GM10248 (cell line): ENCODE data around the gene SGCD.

ENCODE experiments used
- CTCF ChIA-PET: fragments of 300-600 bp; sonication (Branson Sonifier 250); formaldehyde crosslinking; extraction: SDS; loops from one replicate; lab custom pipeline; 2021; ENCODE audit warnings: antibody characterized with exemption; lab: Yijun Ruan, JAX
- POLR2A ChIA-PET: fragments of 350-650 bp; sonication (Branson Sonifier 250); formaldehyde crosslinking; extraction: SDS; loops from one replicate; lab custom pipeline; 2020; ENCODE audit warnings: antibody characterized with exemption; lab: Yijun Ruan, JAX
- DNase-seq: peaks from one replicate; pipeline ENCODE4 v3.0.0; 2012; ENCODE audit errors: extremely low spot score
- TF ChIP-seq, protein P1 (sequence below): IDR thresholded peaks from 2 replicates; pipeline ENCODE4 v1.5.1; 2012; ENCODE audit warnings: mild to moderate bottlenecking, low read depth; ENCODE audit errors: extremely low read depth, missing control alignments, control extremely low read depth

Gene SGCD

GRCh38 chr5:156354571-156354970 is 27.6 kb downstream of the SGCD start:
- DNase-seq = no peak
- TF ChIP-seq, protein P1, sequence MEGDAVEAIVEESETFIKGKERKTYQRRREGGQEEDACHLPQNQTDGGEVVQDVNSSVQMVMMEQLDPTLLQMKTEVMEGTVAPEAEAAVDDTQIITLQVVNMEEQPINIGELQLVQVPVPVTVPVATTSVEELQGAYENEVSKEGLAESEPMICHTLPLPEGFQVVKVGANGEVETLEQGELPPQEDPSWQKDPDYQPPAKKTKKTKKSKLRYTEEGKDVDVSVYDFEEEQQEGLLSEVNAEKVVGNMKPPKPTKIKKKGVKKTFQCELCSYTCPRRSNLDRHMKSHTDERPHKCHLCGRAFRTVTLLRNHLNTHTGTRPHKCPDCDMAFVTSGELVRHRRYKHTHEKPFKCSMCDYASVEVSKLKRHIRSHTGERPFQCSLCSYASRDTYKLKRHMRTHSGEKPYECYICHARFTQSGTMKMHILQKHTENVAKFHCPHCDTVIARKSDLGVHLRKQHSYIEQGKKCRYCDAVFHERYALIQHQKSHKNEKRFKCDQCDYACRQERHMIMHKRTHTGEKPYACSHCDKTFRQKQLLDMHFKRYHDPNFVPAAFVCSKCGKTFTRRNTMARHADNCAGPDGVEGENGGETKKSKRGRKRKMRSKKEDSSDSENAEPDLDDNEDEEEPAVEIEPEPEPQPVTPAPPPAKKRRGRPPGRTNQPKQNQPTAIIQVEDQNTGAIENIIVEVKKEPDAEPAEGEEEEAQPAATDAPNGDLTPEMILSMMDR = no peak
- ChIA-PET CTCF (interaction anchor here (2.1 kb wide), 1 partner anchor 17 kb away, joined by 6 read pairs; no protein-coding TSS in a partner anchor), POLR2A (no interaction called here)

DNA sequence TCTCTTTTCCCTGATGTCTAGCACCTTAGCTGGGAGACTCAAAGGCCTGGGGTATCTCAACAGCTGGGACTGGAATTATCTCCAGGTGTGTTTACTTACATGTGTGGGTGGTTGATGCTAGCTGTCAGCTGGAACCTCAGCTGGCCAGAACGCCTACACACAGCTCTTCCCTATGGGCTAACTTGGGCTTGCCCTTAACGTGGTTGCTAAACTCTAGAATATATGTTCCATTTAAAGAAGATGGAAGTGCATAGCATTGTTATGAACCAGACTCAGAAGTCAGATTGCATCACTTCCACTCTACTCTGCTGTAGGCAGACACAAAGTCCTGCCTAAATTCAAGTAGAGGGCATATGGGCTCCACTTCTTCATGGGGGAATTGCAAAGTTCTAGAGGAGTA is 29.3 kb downstream of the SGCD start:
- DNase-seq = no peak

DNA sequence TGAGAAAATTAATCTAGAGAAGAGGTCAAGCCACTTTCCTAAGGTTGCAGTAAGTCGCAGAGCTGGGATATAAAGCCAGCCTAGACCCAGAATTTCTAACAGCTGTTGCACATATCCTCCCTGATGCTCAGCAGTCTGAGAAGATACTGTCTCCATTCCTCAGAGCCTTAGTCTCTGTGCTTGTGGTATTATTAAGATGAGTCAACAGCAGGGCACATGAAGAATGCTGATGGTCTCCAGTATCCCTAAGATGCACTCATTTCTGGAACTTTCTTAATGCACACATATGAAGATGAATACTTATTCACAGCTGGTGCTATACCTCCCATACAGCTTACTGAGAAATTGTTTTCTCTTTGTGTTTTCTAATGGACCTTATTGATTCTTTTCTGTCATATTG is 32.5 kb downstream of the SGCD start:
- CTCF ChIA-PET = no interaction called here
- POLR2A ChIA-PET = no interaction called here
- no peak for DNase-seq

More for the DNA sequence above, 29.3 kb downstream of the SGCD start:
- TF ChIP-seq, protein P1 = no peak
- CTCF ChIA-PET = interaction anchor here (0.7 to 2.2 kb wide), 5 partner anchors 9 to 123 kb away, joined by 3 to 8 read pairs (median 3); no protein-coding TSS in a partner anchor
- POLR2A ChIA-PET = no interaction called here

DNA sequence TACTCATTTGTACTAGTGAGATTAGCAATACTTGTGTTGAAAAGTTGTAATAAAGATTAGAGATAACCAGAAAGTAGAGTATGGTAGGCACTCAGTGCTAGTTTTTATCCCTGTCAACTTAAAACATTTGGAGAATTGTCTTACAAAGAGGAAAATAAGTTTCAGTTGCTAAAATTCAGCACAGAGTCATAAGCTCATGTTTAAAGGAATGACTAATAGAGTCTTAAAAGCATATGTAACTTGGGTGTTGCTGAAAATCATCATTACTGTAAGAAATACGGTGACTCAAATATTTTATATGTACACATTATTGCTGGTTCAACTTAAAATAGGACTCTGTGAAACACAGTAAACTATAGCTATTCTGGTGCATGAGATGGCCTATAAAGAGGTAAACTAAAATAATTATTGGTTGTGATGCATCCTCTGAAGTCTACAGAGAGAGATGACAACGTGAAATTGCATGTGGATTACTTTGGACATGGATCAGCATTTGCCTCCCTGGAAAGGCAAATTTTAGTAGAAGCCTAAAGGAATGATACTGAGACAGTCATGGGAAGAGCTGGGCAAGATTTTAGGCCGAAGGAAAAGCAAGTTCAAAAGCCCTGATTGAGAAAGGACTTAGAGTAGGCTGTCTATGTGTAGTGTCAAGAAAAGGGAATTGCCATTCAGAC is 34.6 kb downstream of the SGCD start:
- ChIA-PET POLR2A (no interaction called here), CTCF (interaction anchor here (1.3 kb wide), 2 partner anchors 9 to 35 kb away, joined by 3 to 4 read pairs; no protein-coding TSS in a partner anchor)
- DNase-seq = no peak
- TF ChIP-seq, protein P1 = no peak

More for the DNA sequence above, 32.5 kb downstream of the SGCD start:
- TF ChIP-seq, protein P1 = no peak

DNA sequence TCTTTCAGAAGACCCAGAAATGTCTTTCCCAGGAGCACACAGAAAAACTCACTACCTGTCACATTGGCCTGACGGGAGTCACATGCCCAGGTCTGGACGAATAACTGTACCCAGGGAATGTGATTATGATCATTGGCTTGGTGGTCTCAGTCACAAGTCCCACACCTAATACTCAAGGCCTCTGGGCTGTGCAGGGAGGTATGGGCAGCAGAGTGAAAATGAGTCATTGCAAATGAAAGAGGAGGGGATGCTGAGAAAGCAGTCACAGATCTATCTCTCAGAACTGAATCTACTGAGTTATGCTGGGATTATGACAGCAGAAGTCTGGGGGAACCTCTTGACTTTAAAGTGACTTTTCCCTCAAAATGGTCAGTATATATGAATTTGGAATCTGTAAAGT is 36.9 kb downstream of the SGCD start:
- DNase-seq = no peak
- POLR2A ChIA-PET = no interaction called here
- CTCF ChIA-PET = no interaction called here
- TF ChIP-seq, protein P1 = no peak

- TF ChIP-seq, protein P1 = no peak
- ChIA-PET CTCF (interaction anchor here (1.5 kb wide), 1 partner anchor 9 kb away, joined by 8 read pairs; no protein-coding TSS in a partner anchor), POLR2A (no interaction called here)
- no peak for DNase-seq
Observed at GRCh38 chr5:156366521-156366920, 39.6 kb downstream of the SGCD start.
